G401 (cell line): ENCODE measurements around the gene MAGI1. TPM values are rescaled to one million over a fixed set of nuclear protein-coding genes. Genes with fewer than 3 reads are reported as not detected.

Experiments
- DNase-seq: peaks from one replicate; pipeline ENCODE4 v3.0.0-alpha.2; 2015; ENCODE audit warnings: low spot score
- in situ Hi-C: cut with HindIII; loops from 2 replicates; pipeline ENCODE4 v1.10.0; 2016; ENCODE audit warnings: low sequenced_read_pairs, mixed read lengths
- total RNA-seq: library from RNA; depleted of rRNA; stranded (reverse); fragments of >200 nt; shearing (Covaris generic); gene quantifications from 2 replicates; pipeline ENCODE4 v1.2.3, GENCODE V29; 2014

Gene MAGI1
- total RNA-seq, 1 experiment from 2014 or later, result 7.7 TPM

- DNase-seq, result no peak
- in situ Hi-C loops, result no loop called here
These were observed 111.1 kb downstream of the MAGI1 start for GRCh38 chr3:65927576-65927975.

GRCh38 chr3:65925254-65925954, 113.3 kb downstream of the MAGI1 start:
- DNase-seq, result no peak
- in situ Hi-C loops, result no loop called here

GRCh38 chr3:65924762-65925161, 114.0 kb downstream of the MAGI1 start:
- in situ Hi-C loops, result no loop called here
- DNase-seq, result no peak

GRCh38 chr3:65922441-65922840, 116.3 kb downstream of the MAGI1 start:
- in situ Hi-C loops, result no loop called here
- no peak for DNase-seq

DNA sequence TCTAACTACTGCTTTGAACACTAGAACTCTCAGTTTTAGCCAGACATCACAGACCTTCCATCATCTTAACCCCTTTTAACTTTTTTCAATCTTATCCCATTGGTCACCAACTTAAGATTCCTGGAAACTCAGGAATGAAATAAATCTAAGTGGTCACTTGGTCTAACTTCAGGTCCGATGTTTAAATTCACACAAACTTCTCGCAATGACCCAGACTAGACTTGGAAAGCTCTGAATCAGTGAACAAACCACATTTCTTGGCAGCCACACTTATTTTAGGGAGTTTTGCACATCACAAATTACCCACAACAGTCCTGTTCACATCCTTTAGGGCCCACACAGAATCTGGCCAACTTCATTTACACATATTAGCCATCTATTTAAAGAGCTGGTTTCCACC, 118.9 kb downstream of the MAGI1 start:
- DNase-seq, result no peak

GRCh38 chr3:65915477-65915876, 123.2 kb downstream of the MAGI1 start:
- no peak for DNase-seq
- in situ Hi-C loops, result no loop called here

More for the DNA sequence above, 118.9 kb downstream of the MAGI1 start:
- in situ Hi-C loops, result no loop called here

DNA sequence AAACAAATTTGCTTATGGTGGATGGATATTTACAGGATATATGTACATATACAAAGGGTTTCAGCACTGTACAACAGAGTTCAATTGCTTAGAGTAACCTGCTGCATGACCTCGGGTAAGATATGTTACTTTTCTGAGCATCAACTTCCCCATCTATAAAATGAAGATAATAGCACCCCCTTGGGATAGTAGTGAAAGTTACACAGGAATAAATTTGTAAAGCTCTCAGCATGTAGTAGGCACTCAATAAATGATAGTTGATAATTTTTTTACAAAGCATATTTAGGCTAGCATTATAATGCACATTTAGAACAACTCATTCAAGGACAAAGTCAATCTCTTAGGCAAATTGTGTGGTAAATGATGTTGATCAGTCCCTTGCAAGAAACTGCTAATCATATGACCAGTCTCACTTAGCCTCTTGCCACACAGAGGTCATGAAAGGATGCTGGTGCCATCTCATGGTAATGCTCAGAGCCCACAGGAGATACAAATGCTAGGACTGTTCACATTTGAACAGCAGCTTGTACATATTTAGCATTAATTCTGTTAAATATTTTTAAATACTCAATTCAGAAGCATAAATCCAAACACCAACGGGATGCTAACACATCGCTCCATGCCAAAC, 123.9 kb downstream of the MAGI1 start:
- no peak for DNase-seq
- in situ Hi-C loops, result no loop called here

- in situ Hi-C loops, result no loop called here
- DNase-seq, result peak; percentile 71
These were observed 124.5 kb downstream of the MAGI1 start for GRCh38 chr3:65914032-65914739.

- DNase-seq, result no peak
- in situ Hi-C loops, result no loop called here
These were observed 126.1 kb downstream of the MAGI1 start for GRCh38 chr3:65912647-65913046.

- no peak for DNase-seq
- in situ Hi-C loops, result no loop called here
These were observed 130.1 kb downstream of the MAGI1 start for GRCh38 chr3:65908588-65908987.

DNA sequence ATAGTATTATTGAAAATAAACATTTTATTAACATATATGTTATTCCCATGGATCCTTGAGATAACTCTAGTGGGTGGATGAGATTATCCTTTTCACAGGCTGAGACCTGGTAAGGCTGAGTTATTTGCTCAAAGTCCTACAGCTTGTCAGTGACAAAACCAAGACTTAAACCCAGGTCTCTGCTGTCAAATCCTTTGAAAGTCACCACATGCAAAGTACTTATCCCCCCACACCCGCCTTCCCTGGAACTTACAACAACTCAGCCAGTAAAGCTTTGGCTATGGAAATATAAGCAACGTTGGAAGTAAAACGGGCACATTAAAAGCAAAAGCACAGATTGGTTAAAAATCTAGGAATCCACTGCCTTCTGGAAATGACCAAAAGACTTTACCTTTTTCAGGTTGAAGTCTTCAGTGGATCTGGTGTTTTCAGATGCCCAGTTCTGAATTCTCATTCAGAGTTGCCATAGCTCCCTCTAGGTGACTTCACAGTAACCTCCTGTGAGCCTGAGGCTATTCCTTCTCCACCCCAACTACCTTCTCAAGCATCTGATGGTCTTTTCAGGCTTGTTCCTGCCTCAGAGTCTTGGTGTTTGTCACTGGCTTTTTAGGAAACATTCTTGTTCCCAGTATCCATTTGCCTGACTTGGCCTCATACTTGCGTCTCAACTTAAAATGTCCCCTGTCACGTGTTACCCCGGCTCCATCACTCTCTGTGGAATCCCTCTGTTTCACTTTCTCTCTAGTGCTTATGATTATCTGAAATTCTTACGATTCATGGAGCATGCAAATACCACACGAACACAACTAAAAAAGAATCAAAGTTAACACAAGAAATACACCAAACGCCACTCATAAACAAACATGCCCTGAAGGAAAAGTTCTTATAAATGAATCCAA, 131.2 kb downstream of the MAGI1 start:
- DNase-seq, result no peak
- in situ Hi-C loops, result no loop called here

- in situ Hi-C loops, result no loop called here
These were observed 132.9 kb downstream of the MAGI1 start for GRCh38 chr3:65905771-65906170.

DNA sequence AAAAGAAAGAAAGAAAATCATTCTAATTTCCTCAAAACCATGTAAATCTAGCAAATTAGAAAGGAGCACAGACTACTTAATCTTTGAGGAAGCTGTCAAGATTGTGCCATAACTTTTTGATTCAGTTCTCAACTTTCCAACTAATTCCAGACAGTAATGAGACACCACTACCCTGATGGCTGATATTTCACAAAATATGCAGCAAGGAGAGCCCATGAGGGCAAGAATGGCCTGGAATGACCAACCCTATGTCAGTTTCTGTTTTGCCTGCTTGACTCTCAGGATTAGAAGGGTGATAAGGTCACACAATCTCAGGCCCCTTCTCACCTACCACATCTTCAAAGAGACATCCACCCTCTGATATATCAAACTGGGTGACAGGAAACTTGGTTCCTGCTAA, 134.7 kb downstream of the MAGI1 start:
- DNase-seq, result no peak
- in situ Hi-C loops, result no loop called here

More at GRCh38 chr3:65905771-65906170, 132.9 kb downstream of the MAGI1 start:
- DNase-seq, result no peak

DNA sequence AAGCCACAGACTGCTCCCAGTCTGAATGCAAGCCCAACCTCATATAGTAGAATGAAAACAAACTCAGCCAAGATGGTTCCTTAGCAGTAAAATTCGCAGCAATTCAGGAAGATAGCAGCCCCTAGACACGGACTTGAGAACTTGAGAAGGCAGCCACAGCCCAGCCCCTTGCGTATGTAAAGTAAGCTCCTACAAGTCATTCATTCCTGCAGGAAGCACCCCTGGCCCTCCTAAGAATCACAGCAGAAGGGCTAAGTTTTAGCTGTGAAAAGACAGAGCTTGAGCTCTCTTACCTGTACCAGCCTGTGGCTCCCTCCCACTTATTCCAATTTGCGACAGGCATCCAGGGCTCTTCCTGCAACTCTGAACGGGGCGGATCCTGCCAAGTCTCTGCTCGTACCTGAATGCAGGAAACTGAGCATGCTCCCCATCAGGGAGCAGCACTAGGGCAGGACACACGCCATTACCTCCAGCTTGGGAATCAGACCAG, 136.4 kb downstream of the MAGI1 start:
- in situ Hi-C loops, result no loop called here
- DNase-seq, result peak; percentile 73

GRCh38 chr3:65901226-65901625, 137.5 kb downstream of the MAGI1 start:
- in situ Hi-C loops, result no loop called here

DNA sequence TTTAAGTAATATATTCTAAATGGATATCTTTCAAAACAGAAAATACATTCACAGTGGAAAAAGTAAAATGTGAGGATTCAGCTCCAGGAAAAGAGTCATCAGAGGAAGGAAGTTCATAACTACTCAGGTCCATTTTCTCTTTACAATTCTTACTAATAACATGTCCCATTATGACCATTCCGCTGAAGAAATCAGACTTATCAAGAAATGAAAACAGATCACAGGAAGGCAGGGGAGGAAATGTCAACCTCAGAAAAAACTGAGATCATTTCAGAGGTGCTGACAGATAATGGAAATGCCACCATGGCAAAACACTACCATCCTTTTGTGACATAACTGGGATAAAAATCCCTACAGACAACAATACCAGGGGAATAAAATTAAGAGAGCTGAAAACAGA, 139.5 kb downstream of the MAGI1 start:
- in situ Hi-C loops, result no loop called here
- DNase-seq, result no peak

More at GRCh38 chr3:65901226-65901625, 137.5 kb downstream of the MAGI1 start:
- DNase-seq, result no peak

DNA sequence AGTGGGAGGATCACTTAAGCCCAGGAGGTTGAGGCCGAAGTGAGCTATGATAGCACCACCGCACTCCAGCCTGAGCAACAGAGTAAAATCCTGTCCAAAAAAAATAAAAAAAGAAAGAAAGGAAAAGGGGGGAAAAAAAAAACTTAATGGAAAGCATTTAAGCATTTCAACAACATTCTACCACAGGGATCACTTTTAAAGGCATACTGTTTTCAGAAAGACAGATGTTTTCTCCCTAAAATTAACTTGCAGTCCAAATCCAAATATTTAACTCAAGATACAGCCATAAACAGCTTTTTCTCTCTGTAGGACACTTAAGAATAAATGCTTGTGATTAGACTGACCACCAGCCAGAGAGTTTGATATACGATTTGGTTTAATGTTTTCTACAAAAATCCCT, 141.0 kb downstream of the MAGI1 start:
- no peak for DNase-seq
- in situ Hi-C loops, result no loop called here

GRCh38 chr3:65896321-65896720, 142.4 kb downstream of the MAGI1 start:
- DNase-seq, result no peak
- in situ Hi-C loops, result no loop called here
